Spinal cord (tissue), 10 donors: ENCODE results near the gene ANKRD6. TPM values are rescaled to one million over a fixed set of nuclear protein-coding genes. Genes with fewer than 3 reads are reported as not detected.
"Not testable (repeated sequence)": the region's sequence is repeated elsewhere in the genome, so short reads cannot be mapped to it uniquely, and the experiment has no call there.

Experiments used
- DNase-seq, 6 donors: peaks; one replicate each; pipeline versions ENCODE4 v3.0.0 to v3.0.0-alpha.2; 2013 to 2015; ENCODE audit warnings: low spot score in 6 of 6, low read depth in 4 of 6
- H3K27ac ChIP-seq: one replicate; pipeline ENCODE4 v1.5.1; 2013; ENCODE audit warnings: low read depth, low read length, control low read depth
- H3K27me3 ChIP-seq: one replicate; pipeline ENCODE4 v1.6.1; 2013; ENCODE audit warnings: low read length; ENCODE audit not compliant: control insufficient read depth, insufficient read depth
- H3K36me3 ChIP-seq: one replicate; pipeline ENCODE4 v1.6.1; 2013; ENCODE audit warnings: low read length; ENCODE audit not compliant: control insufficient read depth, insufficient read depth
- H3K4me1 ChIP-seq: one replicate; pipeline ENCODE4 v1.6.1; 2013; ENCODE audit warnings: low read length; ENCODE audit not compliant: control insufficient read depth, insufficient read depth
- H3K4me3 ChIP-seq: one replicate; pipeline ENCODE4 v1.5.1; 2013; ENCODE audit warnings: low read depth, low read length, control low read depth
- H3K9me3 ChIP-seq: one replicate; pipeline ENCODE4 v1.6.1; 2013; ENCODE audit warnings: low read length; ENCODE audit not compliant: control insufficient read depth, insufficient read depth
- WGBS: methylation state at CpG from one replicate; pipeline ENCODE4 v1.1.5; 2013; ENCODE audit warnings: missing lambda C conversion rate; ENCODE audit not compliant: insufficient coverage; 5-methylcytosine and 5-hydroxymethylcytosine counted together
- polyA plus RNA-seq, 2 donors: library from polyadenylated mRNA; unstranded; fragments of 120-200 nt; gene quantifications; one replicate each; pipeline ENCODE4 v1.2.1, GENCODE V29; 2013; ENCODE audit not compliant: insufficient read length in 2 of 2
- total RNA-seq, 2 donors: library from RNA; depleted of rRNA in 1 of 2; stranded (reverse); fragments of 120-200 nt in 1 of 2; fragments of >200 nt in 1 of 2; gene quantifications; one replicate each; pipeline versions ENCODE4 v1.2.3 to v1.2.4, GENCODE V29; 2013 to 2014
- donor health status: healthy.

The ANKRD6 gene
- total and polyA plus RNA-seq, 4 donors: 44.5 to 68.3 (median 52.9) TPM

DNA sequence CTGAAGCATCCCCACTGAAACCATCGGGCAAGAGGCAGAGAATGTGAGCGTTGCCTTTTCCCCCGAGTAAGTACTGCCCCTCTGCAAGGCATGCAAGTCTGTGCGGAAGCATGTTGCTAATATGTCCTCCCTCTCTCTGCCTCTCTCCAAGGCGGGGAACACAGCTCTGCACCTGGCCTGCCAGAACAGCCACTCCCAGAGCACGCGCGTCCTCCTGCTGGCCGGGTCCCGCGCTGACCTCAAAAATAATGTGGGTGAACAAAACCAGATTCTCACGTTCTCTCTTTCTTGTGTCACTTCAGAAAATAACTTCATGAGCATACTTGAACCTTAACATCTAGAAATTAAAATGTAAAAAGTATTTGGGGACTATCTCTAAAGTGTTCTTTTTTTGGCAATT is 179.2 kb downstream of the ANKRD6 start:
- H3K27ac ChIP-seq: no peak overlapping the region
- no peak overlapping the region for H3K4me3 ChIP-seq
- no peak for DNase-seq
- H3K4me1 ChIP-seq: no peaks in the 10 kb centered on the region
- 87% methylated on average over 3 of the region's 12 CpGs for WGBS
- no peaks in the 10 kb centered on the region for H3K9me3 ChIP-seq
- H3K36me3 ChIP-seq: peaks cover 16% of the 10 kb centered on the region
- H3K27me3 ChIP-seq: no peaks in the 10 kb centered on the region

DNA sequence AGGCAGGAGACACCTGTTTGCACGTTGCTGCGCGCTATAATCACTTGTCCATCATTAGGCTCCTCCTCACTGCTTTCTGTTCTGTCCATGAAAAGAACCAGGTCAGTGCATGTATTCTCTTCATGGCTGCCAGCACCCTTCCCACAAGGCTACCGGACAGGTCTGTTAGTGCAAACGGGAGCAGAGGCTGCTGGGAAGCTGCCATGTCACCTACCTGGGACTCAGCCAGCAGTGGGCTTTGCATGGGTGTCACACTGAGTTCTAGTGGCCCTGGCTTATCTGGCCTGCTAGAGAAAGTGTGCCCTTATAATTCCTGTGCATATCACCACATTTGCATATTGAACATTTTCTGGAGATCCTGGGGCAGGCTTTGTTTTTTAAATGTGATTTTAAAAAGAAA is 180.8 kb downstream of the ANKRD6 start:
- Histone ChIP-seq H3K36me3 (peaks cover 22% of the 10 kb centered on the region), H3K9me3 (no peaks in the 10 kb centered on the region), H3K27me3 (no peaks in the 10 kb centered on the region), H3K4me1 (no peaks in the 10 kb centered on the region), H3K27ac (no peak overlapping the region), H3K4me3 (no peak overlapping the region)
- WGBS: 92% methylated on average over 5 of the region's 5 CpGs
- DNase-seq: no peak

DNA sequence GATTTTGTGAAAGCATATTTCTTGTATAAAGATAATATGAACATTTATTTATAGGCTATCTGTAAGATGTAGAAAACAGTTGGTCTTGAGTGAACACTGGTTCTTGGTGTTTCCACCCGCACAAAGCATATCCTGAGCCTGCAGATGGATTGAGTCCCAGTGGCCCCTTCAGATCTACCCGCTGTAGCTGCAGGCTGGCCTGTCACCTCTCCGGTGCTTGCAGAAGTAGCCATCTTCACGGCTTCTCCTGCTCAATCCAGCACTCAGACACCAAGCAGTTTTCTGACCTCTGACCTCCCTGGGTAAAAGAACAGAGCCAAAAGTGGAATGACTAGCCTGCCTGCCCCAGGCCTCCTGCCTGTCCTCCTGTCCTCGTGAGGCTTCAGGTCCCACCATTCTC is 182.9 kb downstream of the ANKRD6 start:
- no peak for DNase-seq
- WGBS: 78% methylated on average over 5 of the region's 5 CpGs
- Histone ChIP-seq H3K36me3 (peaks cover 23% of the 10 kb centered on the region), H3K4me3 (no peak overlapping the region), H3K4me1 (no peaks in the 10 kb centered on the region), H3K27ac (no peak overlapping the region), H3K27me3 (no peaks in the 10 kb centered on the region), H3K9me3 (no peaks in the 10 kb centered on the region)

DNA sequence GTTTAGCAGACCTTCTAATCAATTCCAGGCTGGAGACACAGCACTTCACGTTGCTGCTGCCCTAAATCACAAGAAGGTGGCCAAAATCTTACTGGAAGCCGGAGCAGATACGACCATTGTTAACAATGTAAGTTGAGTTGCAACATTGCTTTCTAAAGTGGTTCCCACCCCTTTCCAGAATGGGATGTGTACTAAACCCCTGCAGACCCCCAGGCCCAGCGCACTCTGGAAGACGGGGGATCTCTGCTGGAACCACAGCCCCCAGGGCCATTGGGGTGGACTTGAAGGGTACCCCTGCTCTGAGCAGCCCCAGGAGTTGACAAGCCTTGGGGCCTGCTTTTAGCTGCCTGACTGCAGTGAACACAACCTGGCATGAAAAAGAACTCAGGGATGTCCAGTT is 183.6 kb downstream of the ANKRD6 start:
- no peaks in the 10 kb centered on the region for H3K9me3 ChIP-seq
- H3K36me3 ChIP-seq: peaks cover 24% of the 10 kb centered on the region
- no peak overlapping the region for H3K4me3 ChIP-seq
- H3K27ac ChIP-seq: no peak overlapping the region
- 91% methylated on average over 5 of the region's 5 CpGs for WGBS
- H3K4me1 ChIP-seq: no peaks in the 10 kb centered on the region
- DNase-seq: no peak
- H3K27me3 ChIP-seq: no peaks in the 10 kb centered on the region

DNA sequence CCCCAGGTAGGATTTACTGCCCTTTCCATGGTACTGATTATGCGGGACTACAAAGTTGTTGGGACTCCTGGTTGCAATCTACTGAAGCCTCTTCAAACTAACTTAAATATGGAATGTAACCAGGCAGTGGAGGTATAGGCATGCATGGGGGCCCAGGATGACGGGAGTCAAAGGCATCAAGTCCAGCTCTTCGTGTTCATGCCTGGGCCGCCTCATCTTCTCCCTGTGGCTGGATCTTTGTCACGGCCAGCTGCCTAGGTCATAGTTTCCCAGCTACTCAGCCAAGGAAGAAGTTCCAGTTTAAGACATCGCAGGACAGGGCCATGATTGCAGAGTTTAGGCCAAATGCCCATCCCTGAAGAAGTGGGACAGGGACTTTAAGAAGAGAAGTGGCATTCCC is 185.1 kb downstream of the ANKRD6 start:
- 93% methylated on average over 6 of the region's 6 CpGs for WGBS
- H3K36me3 ChIP-seq: peaks cover 28% of the 10 kb centered on the region
- no peak overlapping the region for H3K27ac ChIP-seq
- H3K9me3 ChIP-seq: no peaks in the 10 kb centered on the region
- DNase-seq: no peak
- no peak overlapping the region for H3K4me3 ChIP-seq
- no peaks in the 10 kb centered on the region for H3K27me3 ChIP-seq
- H3K4me1 ChIP-seq: no peaks in the 10 kb centered on the region

DNA sequence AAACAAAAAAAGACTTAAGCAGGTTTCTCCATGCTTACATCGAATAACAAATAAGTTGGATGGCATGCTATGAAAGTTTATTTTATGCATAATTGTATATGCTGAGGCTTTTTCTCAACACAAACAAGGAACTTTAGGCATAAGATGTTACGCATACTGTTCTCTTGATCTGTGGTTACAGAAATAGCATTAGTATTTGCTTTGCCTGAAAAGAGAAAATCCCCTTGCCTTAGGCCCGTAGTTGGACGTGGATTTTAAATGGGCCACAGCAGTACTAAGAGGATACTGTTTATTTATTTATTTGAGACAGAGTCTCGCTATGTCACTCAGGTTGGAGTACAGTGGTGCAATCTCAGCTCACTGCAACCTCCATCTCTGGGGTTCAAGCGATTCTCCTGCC is 186.6 kb downstream of the ANKRD6 start:
- H3K9me3 ChIP-seq: no peaks in the 10 kb centered on the region
- H3K27ac ChIP-seq: no peak overlapping the region
- no peaks in the 10 kb centered on the region for H3K27me3 ChIP-seq
- H3K4me3 ChIP-seq: no peak overlapping the region
- WGBS: 93% methylated on average over 3 of the region's 6 CpGs
- no peak for DNase-seq
- no peaks in the 10 kb centered on the region for H3K4me1 ChIP-seq
- peaks cover 38% of the 10 kb centered on the region for H3K36me3 ChIP-seq

- Histone ChIP-seq H3K27me3 (no peaks in the 10 kb centered on the region), H3K36me3 (peaks cover 38% of the 10 kb centered on the region), H3K4me3 (no peak overlapping the region), H3K27ac (no peak overlapping the region), H3K4me1 (no peaks in the 10 kb centered on the region), H3K9me3 (no peaks in the 10 kb centered on the region)
- no peak for DNase-seq
- WGBS: 94% methylated on average over 4 of the region's 8 CpGs
Observed at GRCh38 chr6:89623749-89624148, 190.8 kb downstream of the ANKRD6 start.

DNA sequence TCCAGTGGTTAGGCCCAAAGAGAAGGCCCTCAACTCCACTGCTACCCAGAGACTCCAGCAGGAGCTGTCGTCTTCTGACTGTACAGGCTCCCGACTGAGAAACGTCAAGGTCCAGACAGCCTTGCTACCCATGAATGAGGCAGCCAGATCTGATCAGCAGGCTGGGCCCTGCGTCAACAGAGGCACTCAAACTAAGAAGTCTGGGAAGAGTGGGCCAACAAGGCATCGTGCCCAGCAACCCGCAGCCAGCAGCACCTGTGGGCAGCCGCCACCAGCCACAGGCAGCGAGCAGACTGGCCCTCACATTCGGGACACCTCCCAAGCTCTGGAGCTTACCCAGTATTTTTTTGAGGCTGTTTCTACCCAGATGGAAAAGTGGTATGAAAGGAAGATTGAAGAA is 197.5 kb downstream of the ANKRD6 start:
- Histone ChIP-seq H3K4me1 (no peaks in the 10 kb centered on the region), H3K4me3 (no peak overlapping the region), H3K36me3 (peaks cover 38% of the 10 kb centered on the region), H3K9me3 (no peaks in the 10 kb centered on the region), H3K27ac (no peak overlapping the region), H3K27me3 (no peaks in the 10 kb centered on the region)
- peak in 1 of 6 donors; percentile 8 for DNase-seq
- WGBS: 67% methylated on average over 9 of the region's 9 CpGs

- H3K27ac ChIP-seq, DNase-seq, H3K9me3 ChIP-seq, H3K27me3 ChIP-seq, H3K36me3 ChIP-seq, H3K4me3 ChIP-seq: not testable (repeated sequence)
- peaks cover 10% of the 10 kb centered on the region for H3K4me1 ChIP-seq
- no CpG with 5 or more reads among the region's 3 CpGs for WGBS
Observed at GRCh38 chr6:89636412-89636811, 203.5 kb downstream of the ANKRD6 start.

DNA sequence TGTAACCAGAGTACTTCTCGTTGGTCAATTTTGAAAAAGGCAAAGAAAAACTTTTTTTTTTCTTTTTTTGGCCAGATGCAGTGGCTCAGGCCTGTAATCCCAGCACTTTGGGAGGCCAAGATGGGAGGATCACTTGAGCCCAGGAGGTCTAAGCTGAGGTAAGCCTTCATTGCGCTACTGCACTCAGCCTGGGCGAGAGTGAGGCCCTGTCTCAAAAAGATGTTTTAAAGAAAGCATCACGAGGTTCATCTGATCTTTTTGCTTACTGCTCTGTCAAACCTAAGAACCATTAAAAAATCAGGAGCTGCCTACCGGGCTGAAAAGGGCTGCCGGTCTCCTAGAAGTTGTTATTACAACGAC is 205.0 kb downstream of the ANKRD6 start:
- DNase-seq: no peak

More for the DNA sequence above, 205.0 kb downstream of the ANKRD6 start:
- Histone ChIP-seq H3K27ac (peak overlapping the region; percentile 95), H3K4me1 (peaks cover 10% of the 10 kb centered on the region), H3K27me3 (no peaks in the 10 kb centered on the region), H3K9me3 (no peaks in the 10 kb centered on the region), H3K36me3 (peaks cover 9% of the 10 kb centered on the region), H3K4me3 (peak overlapping the region; percentile 97)
- WGBS: 23% methylated on average over 7 of the region's 7 CpGs
